Activated CD8-positive, alpha-beta T cell treated with anti-CD3 and anti-CD28 coated beads, Interleukin-2, amount 10 ng/mL, durations not matched to agents 7 days and 5 days (primary cell): ENCODE data around the gene EHHADH. TPM values are rescaled to one million over a fixed set of nuclear protein-coding genes. Genes with fewer than 3 reads are reported as not detected.

Experiments
- ATAC-seq: fragments of 150-1000 bp; cut with Tn5 transposase; one replicate; pipeline ENCODE4 v1.10.0; 2021; ENCODE audit warnings: moderate library complexity
- CTCF ChIA-PET: fragments of 350-600 bp; sonication (Branson Sonifier 250); formaldehyde crosslinking; loops from one replicate; lab custom pipeline; 2021; ENCODE audit warnings: antibody characterized with exemption; lab: Charles Lee
- POLR2A ChIA-PET: fragments of 350-600 bp; sonication (Branson Sonifier 250); formaldehyde crosslinking; loops from one replicate; lab custom pipeline; 2021; ENCODE audit warnings: antibody characterized with exemption; lab: Charles Lee
- DNase-seq: peaks from one replicate; pipeline ENCODE4 v3.0.0-alpha.2; 2020
- H3K27ac Mint-ChIP-seq: one replicate; pipeline ENCODE4 v1.8.0; 2021; ENCODE audit warnings: mild to moderate bottlenecking, mixed read lengths
- H3K27me3 Mint-ChIP-seq: one replicate; pipeline ENCODE4 v1.8.0; 2021; ENCODE audit warnings: low read depth, mixed read lengths
- H3K36me3 Mint-ChIP-seq: one replicate; pipeline ENCODE4 v1.8.0; 2021; ENCODE audit warnings: low read depth, mixed read lengths
- H3K4me1 Mint-ChIP-seq: one replicate; pipeline ENCODE4 v1.8.0; 2021; ENCODE audit warnings: low read depth, mixed read lengths
- H3K4me3 Mint-ChIP-seq: one replicate; pipeline ENCODE4 v1.8.0; 2021; ENCODE audit warnings: mild to moderate bottlenecking, mixed read lengths
- H3K9me3 Mint-ChIP-seq: one replicate; pipeline ENCODE4 v1.8.0; 2022; ENCODE audit warnings: mixed read lengths; ENCODE audit not compliant: insufficient read depth
- total RNA-seq, 2 experiments: library from RNA; stranded (reverse); gene quantifications; one replicate each; pipeline ENCODE4 v1.2.3, GENCODE V29; 2021

Gene EHHADH
- total RNA-seq, 2 experiments from 2014 or later = 4.8 to 4.9 TPM

- H3K9me3 Mint-ChIP-seq = no peaks in the 10 kb centered on the region
- no peak overlapping the region for H3K4me3 Mint-ChIP-seq
- ChIA-PET CTCF (interaction anchor here (0.7 to 1.6 kb wide), 10 partner anchors 8 to 131 kb away, joined by 3 to 7 read pairs (median 3); partner anchors contain the start of gene C3orf70), POLR2A (no interaction called here)
- DNase-seq (peak; percentile 33), ATAC-seq (no peak)
- no peaks in the 10 kb centered on the region for H3K36me3 Mint-ChIP-seq
- no peak overlapping the region for H3K27ac Mint-ChIP-seq
- H3K4me1 Mint-ChIP-seq = no peaks in the 10 kb centered on the region
- peaks cover 3% of the 10 kb centered on the region for H3K27me3 Mint-ChIP-seq
Observed at GRCh38 chr3:185176750-185177359, 77.0 kb downstream of the EHHADH start.

DNA sequence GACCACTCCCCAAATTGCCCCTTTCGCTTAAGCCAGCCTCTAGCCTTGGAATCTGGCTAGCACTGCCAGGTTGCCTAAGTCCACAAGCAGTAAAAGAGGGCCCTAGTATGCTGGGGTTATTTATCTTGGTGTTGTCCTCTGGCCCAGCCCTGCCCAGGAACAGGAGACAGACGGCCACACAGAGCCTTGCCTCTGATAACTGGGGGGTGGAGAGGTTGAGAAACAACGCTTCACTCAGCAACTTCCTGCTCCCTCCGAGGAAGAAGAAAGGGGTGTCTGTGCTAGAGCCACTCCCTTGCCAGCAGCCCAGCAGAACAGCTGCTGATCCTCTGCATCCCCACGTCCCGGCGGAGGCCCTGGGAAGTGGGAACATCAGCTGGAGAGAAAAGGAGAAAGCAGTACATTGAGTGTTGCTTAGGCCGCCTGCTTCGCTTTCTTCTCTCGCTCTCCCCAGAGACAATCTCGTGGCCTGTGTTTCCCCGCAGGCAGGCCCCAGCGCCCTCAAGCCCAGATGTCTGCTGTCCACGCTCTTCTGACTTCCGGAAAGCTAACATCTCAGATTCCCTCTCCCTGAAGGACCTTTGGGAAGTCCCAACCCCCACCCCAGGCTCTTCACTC is 78.4 kb downstream of the EHHADH start:
- H3K36me3 Mint-ChIP-seq = no peaks in the 10 kb centered on the region
- H3K4me1 Mint-ChIP-seq = no peaks in the 10 kb centered on the region
- H3K27ac Mint-ChIP-seq = no peak overlapping the region
- H3K9me3 Mint-ChIP-seq = no peaks in the 10 kb centered on the region
- no peak for DNase-seq
- POLR2A ChIA-PET = no interaction called here
- peaks cover 6% of the 10 kb centered on the region for H3K27me3 Mint-ChIP-seq
- no peak for ATAC-seq
- no peak overlapping the region for H3K4me3 Mint-ChIP-seq
- CTCF ChIA-PET = interaction anchor here (0.7 to 1.6 kb wide), 7 partner anchors 10 to 291 kb away, joined by 3 to 7 read pairs (median 4); partner anchors contain the start of gene C3orf70

DNA sequence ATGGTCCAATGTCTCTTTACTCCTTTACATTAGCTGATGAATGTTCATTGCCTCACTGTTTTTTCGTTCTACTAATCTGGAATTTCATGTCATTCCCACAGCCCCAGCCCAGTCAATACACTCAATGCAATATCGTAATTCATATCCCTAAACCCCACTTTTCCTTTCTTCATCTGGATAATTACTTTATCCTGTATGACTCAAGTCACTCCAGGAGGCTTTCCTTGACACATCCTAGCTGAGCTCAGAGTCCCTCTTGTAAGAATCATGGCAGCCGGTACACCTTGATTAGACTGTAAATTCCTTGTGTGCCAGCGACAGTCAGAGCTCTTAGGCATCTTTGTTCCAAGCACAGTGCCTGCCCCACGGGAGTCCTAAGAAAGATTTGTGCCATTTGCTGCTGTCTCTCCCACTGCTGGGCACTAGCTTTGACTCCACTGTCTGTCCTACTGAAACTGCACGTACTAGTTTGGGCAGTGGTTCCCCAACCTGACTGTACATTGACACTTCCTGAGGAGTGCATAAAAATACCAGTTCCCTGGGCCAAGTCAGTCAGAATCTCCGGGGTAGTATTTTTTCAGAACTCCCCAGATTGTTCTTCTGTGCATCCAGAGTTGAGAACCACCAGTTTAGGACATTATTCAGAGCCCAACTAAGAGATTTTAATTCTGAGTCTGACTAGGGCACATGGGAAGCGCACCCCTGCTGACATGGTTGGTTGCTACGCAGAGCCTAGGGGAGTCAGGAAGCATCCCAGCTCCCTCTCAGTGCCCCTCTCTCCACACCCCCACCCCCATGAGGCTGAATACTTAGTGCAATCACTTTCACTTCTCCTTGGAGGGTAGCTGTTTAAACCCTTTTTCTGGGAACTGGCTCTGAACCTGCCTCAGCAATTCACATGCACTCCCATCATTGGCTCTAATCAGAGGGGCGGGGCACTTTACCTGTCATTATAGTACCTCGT is 81.5 kb downstream of the EHHADH start:
- H3K4me3 Mint-ChIP-seq = no peak overlapping the region
- H3K9me3 Mint-ChIP-seq = no peaks in the 10 kb centered on the region
- POLR2A ChIA-PET = no interaction called here
- CTCF ChIA-PET = interaction anchor here (1.4 to 1.7 kb wide), 2 partner anchors 12 to 350 kb away, joined by 3 read pairs; no protein-coding TSS in a partner anchor
- peaks cover 9% of the 10 kb centered on the region for H3K27me3 Mint-ChIP-seq
- no peak overlapping the region for H3K27ac Mint-ChIP-seq
- no peaks in the 10 kb centered on the region for H3K36me3 Mint-ChIP-seq
- ATAC-seq (no peak), DNase-seq (no peak)
- H3K4me1 Mint-ChIP-seq = no peaks in the 10 kb centered on the region

DNA sequence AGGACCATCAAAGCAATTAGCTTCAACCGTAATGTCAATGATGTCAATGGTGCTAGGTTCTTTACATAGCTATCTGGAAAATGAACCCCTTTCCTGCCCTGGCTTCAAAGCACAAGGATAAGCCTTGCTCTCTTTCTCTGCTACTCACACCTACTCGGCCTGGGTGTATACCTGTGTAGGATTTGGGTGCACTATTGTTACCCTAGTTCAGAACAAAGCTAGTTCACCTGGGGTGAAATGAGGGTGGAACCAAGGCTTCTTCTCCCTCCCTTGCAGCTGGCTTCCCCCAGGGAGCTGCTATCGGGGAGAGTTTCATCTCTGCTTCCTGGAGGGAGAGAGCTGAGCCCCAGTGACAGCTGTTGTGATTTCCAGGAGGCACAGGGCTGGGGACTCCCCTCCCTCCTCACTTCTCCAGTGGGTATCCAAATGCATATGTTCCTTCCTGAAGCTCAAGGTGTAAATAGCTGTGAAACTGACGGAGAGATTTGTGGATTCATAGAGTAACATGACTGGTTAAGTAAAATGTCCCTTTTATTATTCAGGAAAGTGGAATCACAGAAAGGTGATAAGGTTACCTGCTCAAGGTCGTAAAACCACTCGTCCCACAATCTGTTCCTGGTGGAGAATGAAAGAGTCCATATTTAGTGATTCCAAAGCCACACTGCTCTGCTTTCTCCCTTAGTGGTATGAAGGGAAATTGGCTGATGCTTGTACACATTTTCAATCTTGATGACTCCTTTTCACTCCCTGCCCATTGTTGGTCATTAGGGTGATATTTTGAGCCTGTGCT is 89.2 kb downstream of the EHHADH start:
- no peaks in the 10 kb centered on the region for H3K36me3 Mint-ChIP-seq
- no peak for DNase-seq
- no peaks in the 10 kb centered on the region for H3K27me3 Mint-ChIP-seq
- H3K27ac Mint-ChIP-seq = no peak overlapping the region
- POLR2A ChIA-PET = no interaction called here
- no peak overlapping the region for H3K4me3 Mint-ChIP-seq
- no peak for ATAC-seq
- H3K4me1 Mint-ChIP-seq = no peaks in the 10 kb centered on the region
- no peaks in the 10 kb centered on the region for H3K9me3 Mint-ChIP-seq
- CTCF ChIA-PET = interaction anchor here (1.8 kb wide), 1 partner anchor 11 kb away, joined by 6 read pairs; no protein-coding TSS in a partner anchor

DNA sequence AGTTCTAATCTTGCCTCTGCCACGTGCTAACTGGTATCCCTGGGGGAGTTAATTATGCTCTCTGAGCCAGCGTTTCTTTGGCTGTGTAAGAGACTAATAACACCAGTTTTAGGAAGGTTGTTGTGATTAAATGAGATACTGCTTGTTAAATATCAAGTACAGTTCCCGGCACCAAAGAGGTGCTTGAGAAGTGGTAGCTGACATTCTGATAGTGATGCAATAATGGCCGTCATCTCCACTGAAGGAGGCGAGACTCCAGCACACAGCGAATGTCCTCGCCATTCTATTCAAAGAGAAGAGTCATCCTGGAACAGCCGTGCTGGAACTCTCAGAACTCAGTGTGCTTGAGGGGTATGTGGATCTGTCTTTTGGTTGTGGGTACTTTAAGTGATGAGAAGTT is 91.2 kb downstream of the EHHADH start:
- H3K4me3 Mint-ChIP-seq = no peak overlapping the region
- no peaks in the 10 kb centered on the region for H3K4me1 Mint-ChIP-seq
- H3K36me3 Mint-ChIP-seq = no peaks in the 10 kb centered on the region
- no peaks in the 10 kb centered on the region for H3K9me3 Mint-ChIP-seq
- ATAC-seq (no peak), DNase-seq (no peak)
- H3K27ac Mint-ChIP-seq = no peak overlapping the region
- ChIA-PET POLR2A (no interaction called here), CTCF (no interaction called here)
- peaks cover 6% of the 10 kb centered on the region for H3K27me3 Mint-ChIP-seq

DNA sequence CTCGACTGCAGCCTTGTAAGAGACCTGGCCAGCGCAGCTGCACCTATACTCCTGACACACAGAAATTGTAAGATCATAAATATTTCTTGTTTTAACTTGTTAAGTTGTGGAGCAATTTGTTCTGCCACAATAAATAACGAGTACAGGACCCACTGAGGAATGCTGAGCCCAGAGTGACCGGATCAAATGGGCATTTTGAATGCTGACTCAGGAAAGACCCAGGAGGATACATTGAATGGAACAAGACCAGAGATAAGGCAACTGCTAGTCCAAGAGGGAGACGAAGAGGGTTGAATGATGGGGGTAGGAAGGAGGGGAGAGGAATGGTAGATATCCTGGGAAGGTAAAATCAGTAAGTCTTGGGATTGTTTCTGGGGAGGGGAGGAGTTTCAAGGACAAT is 92.1 kb downstream of the EHHADH start:
- Mint-ChIP-seq H3K9me3 (no peaks in the 10 kb centered on the region), H3K4me3 (no peak overlapping the region), H3K4me1 (no peaks in the 10 kb centered on the region), H3K27me3 (peaks cover 13% of the 10 kb centered on the region), H3K36me3 (no peaks in the 10 kb centered on the region), H3K27ac (no peak overlapping the region)
- ATAC-seq = no peak
- no peak for DNase-seq
- POLR2A ChIA-PET = no interaction called here
- CTCF ChIA-PET = no interaction called here

- H3K36me3 Mint-ChIP-seq = no peaks in the 10 kb centered on the region
- H3K9me3 Mint-ChIP-seq = no peaks in the 10 kb centered on the region
- ChIA-PET POLR2A (no interaction called here), CTCF (interaction anchor here (1.5 kb wide), 1 partner anchor 9 kb away, joined by 5 read pairs; no protein-coding TSS in a partner anchor)
- ATAC-seq (no peak), DNase-seq (no peak)
- H3K27me3 Mint-ChIP-seq = peaks cover 19% of the 10 kb centered on the region
- no peak overlapping the region for H3K27ac Mint-ChIP-seq
- peaks cover 2% of the 10 kb centered on the region for H3K4me1 Mint-ChIP-seq
- no peak overlapping the region for H3K4me3 Mint-ChIP-seq
Observed at GRCh38 chr3:185157347-185157746, 96.5 kb downstream of the EHHADH start.

GRCh38 chr3:185155678-185156077 is 98.2 kb downstream of the EHHADH start:
- ChIA-PET POLR2A (interaction anchor here (0.7 kb wide), 1 partner anchor 233 kb away, joined by 3 read pairs; no protein-coding TSS in a partner anchor), CTCF (interaction anchor here (1.0 kb wide), 1 partner anchor 23 kb away, joined by 3 read pairs; no protein-coding TSS in a partner anchor)
- peaks cover 30% of the 10 kb centered on the region for H3K27me3 Mint-ChIP-seq
- no peak overlapping the region for H3K4me3 Mint-ChIP-seq
- no peak overlapping the region for H3K27ac Mint-ChIP-seq
- no peaks in the 10 kb centered on the region for H3K36me3 Mint-ChIP-seq
- ATAC-seq (no peak), DNase-seq (no peak)
- no peaks in the 10 kb centered on the region for H3K9me3 Mint-ChIP-seq
- peaks cover 4% of the 10 kb centered on the region for H3K4me1 Mint-ChIP-seq

- Mint-ChIP-seq H3K27ac (no peak overlapping the region), H3K27me3 (peaks cover 39% of the 10 kb centered on the region), H3K36me3 (no peaks in the 10 kb centered on the region), H3K4me1 (peaks cover 4% of the 10 kb centered on the region), H3K4me3 (no peak overlapping the region), H3K9me3 (no peaks in the 10 kb centered on the region)
- DNase-seq (no peak), ATAC-seq (no peak)
- ChIA-PET CTCF (no interaction called here), POLR2A (no interaction called here)
Observed at GRCh38 chr3:185153861-185154629, 99.8 kb downstream of the EHHADH start.

GRCh38 chr3:185153171-185153771 is 100.6 kb downstream of the EHHADH start:
- ChIA-PET CTCF (no interaction called here), POLR2A (no interaction called here)
- Mint-ChIP-seq H3K4me3 (peak overlapping the region; percentile 76), H3K27ac (peak overlapping the region; percentile 30), H3K27me3 (peaks cover 36% of the 10 kb centered on the region), H3K4me1 (peaks cover 4% of the 10 kb centered on the region), H3K9me3 (no peaks in the 10 kb centered on the region), H3K36me3 (no peaks in the 10 kb centered on the region)
- peak; percentile 47 for ATAC-seq
- DNase-seq = no peak
